ENCODE measurements around the gene C17orf100. TPM values are rescaled to one million over a fixed set of nuclear protein-coding genes. Genes with fewer than 3 reads are reported as not detected.
"Not testable (repeated sequence)": the region's sequence is repeated elsewhere in the genome, so short reads cannot be mapped to it uniquely, and the experiment has no call there.

The C17orf100 gene
- total RNA-seq, 4 donors from 2014 or later, result 1.9 to 3.3 (median 2.4) TPM

GRCh38 chr17:6688944-6689343 lies 37.4 kb downstream of the C17orf100 start:
- 89% methylated on average over 9 of the region's 9 CpGs for WGBS

GRCh38 chr17:6690641-6691040 lies 39.1 kb downstream of the C17orf100 start:
- Histone ChIP-seq H3K36me3 (no peaks in the 10 kb centered on the region), H3K4me1 (no peaks in the 10 kb centered on the region), H3K4me3 (no peak overlapping the region), H3K27me3 (peaks cover 8% of the 10 kb centered on the region), H3K9me3 (no peaks in the 10 kb centered on the region), H3K27ac (no peak overlapping the region)
- no peak for DNase-seq (ENCODE audit: low spot score in 2 of 2)
- 89% methylated on average over 9 of the region's 11 CpGs for WGBS
- TF ChIP-seq POLR2A (IDR thresholded peaks at IDR 0.05) (no peak), EP300 (IDR thresholded peaks at IDR 0.05) (no peak), POLR2AphosphoS5 (IDR thresholded peaks at IDR 0.05) (no peak), CTCF (IDR thresholded peaks at IDR 0.05) (no peak)

More at GRCh38 chr17:6688944-6689343, 37.4 kb downstream of the C17orf100 start:
- no peak for DNase-seq (ENCODE audit: low spot score in 2 of 2)
- Histone ChIP-seq H3K4me1 (no peaks in the 10 kb centered on the region), H3K36me3 (no peaks in the 10 kb centered on the region), H3K27ac (no peak overlapping the region), H3K4me3 (no peak overlapping the region), H3K27me3 (peaks cover 13% of the 10 kb centered on the region), H3K9me3 (no peaks in the 10 kb centered on the region)
- TF ChIP-seq POLR2A (IDR thresholded peaks at IDR 0.05), result no peak
- TF ChIP-seq CTCF (IDR thresholded peaks at IDR 0.05), result no peak
- TF ChIP-seq EP300 (IDR thresholded peaks at IDR 0.05), result no peak
- no peak for TF ChIP-seq POLR2AphosphoS5 (IDR thresholded peaks at IDR 0.05)

- TF ChIP-seq CTCF (IDR thresholded peaks at IDR 0.05) (no peak), POLR2A (IDR thresholded peaks at IDR 0.05) (no peak), POLR2AphosphoS5 (IDR thresholded peaks at IDR 0.05) (no peak), EP300 (IDR thresholded peaks at IDR 0.05) (no peak)
- DNase-seq (ENCODE audit: low spot score in 2 of 2), result no peak
- H3K27me3 ChIP-seq, result peaks cover 7% of the 10 kb centered on the region
- 85% methylated on average over 3 of the region's 3 CpGs for WGBS
- no peaks in the 10 kb centered on the region for H3K36me3 ChIP-seq
- no peak overlapping the region for H3K27ac ChIP-seq
- H3K9me3 ChIP-seq, result no peaks in the 10 kb centered on the region
- H3K4me3 ChIP-seq, result no peak overlapping the region
- H3K4me1 ChIP-seq, result no peaks in the 10 kb centered on the region
Measured at GRCh38 chr17:6691546-6691945, 40.0 kb downstream of the C17orf100 start.

GRCh38 chr17:6691958-6692357 lies 40.4 kb downstream of the C17orf100 start:
- not testable (repeated sequence) for H3K4me1 ChIP-seq; H3K27ac ChIP-seq; H3K36me3 ChIP-seq; H3K9me3 ChIP-seq; H3K27me3 ChIP-seq; DNase-seq (ENCODE audit: low spot score in 2 of 2); H3K4me3 ChIP-seq
- 71% methylated on average over 6 of the region's 6 CpGs for WGBS

GRCh38 chr17:6695051-6695450 lies 43.5 kb downstream of the C17orf100 start:
- DNase-seq (ENCODE audit: low spot score in 2 of 2), result no peak
- H3K36me3 ChIP-seq, result no peaks in the 10 kb centered on the region
- WGBS, result 82% methylated on average over 2 of the region's 2 CpGs
- no peak overlapping the region for H3K27ac ChIP-seq
- no peaks in the 10 kb centered on the region for H3K9me3 ChIP-seq
- H3K4me1 ChIP-seq, result no peaks in the 10 kb centered on the region
- no peak for TF ChIP-seq POLR2A (IDR thresholded peaks at IDR 0.05)
- no peak for TF ChIP-seq POLR2AphosphoS5 (IDR thresholded peaks at IDR 0.05)
- TF ChIP-seq CTCF (IDR thresholded peaks at IDR 0.05), result no peak
- TF ChIP-seq EP300 (IDR thresholded peaks at IDR 0.05), result no peak
- peaks cover 7% of the 10 kb centered on the region for H3K27me3 ChIP-seq
- H3K4me3 ChIP-seq, result no peak overlapping the region

GRCh38 chr17:6695565-6695964 lies 44.0 kb downstream of the C17orf100 start:
- Histone ChIP-seq H3K4me1 (no peaks in the 10 kb centered on the region), H3K27me3 (peaks cover 7% of the 10 kb centered on the region), H3K36me3 (no peaks in the 10 kb centered on the region), H3K9me3 (no peaks in the 10 kb centered on the region), H3K27ac (no peak overlapping the region), H3K4me3 (no peak overlapping the region)
- peak in 1 of 2 donors; percentile 51 for DNase-seq (ENCODE audit: low spot score in 2 of 2)
- TF ChIP-seq CTCF (IDR thresholded peaks at IDR 0.05), result no peak
- TF ChIP-seq POLR2AphosphoS5 (IDR thresholded peaks at IDR 0.05), result no peak
- no peak for TF ChIP-seq EP300 (IDR thresholded peaks at IDR 0.05)
- no peak for TF ChIP-seq POLR2A (IDR thresholded peaks at IDR 0.05)
- WGBS, result 87% methylated on average over 11 of the region's 13 CpGs

Data from suprapubic skin (tissue), 4 donors.